Measurements from ENCODE around the gene MACROD2.

Gene MACROD2

GRCh38 chr20:15578113-15578512, 1582.8 kb downstream of the MACROD2 start:
- DNase-seq, result no peak

- DNase-seq, result no peak
Observed at GRCh38 chr20:15579688-15580087, 1584.4 kb downstream of the MACROD2 start.

- no peak for DNase-seq
Observed at GRCh38 chr20:15582146-15582760, 1586.9 kb downstream of the MACROD2 start.

- no peak for DNase-seq
Observed at GRCh38 chr20:15584507-15584906, 1589.2 kb downstream of the MACROD2 start.

- DNase-seq, result no peak
Observed at GRCh38 chr20:15593081-15593480, 1597.8 kb downstream of the MACROD2 start.

- no peak for DNase-seq
Observed at GRCh38 chr20:15594158-15594695, 1598.9 kb downstream of the MACROD2 start.

- DNase-seq, result no peak
Observed at GRCh38 chr20:15596220-15596890, 1601.0 kb downstream of the MACROD2 start.

- no peak for DNase-seq
Observed at GRCh38 chr20:15597306-15597705, 1602.0 kb downstream of the MACROD2 start.

- DNase-seq, result no peak
Observed at GRCh38 chr20:15599961-15600360, 1604.6 kb downstream of the MACROD2 start.

- no peak for DNase-seq
Observed at GRCh38 chr20:15600565-15600964, 1605.2 kb downstream of the MACROD2 start.

- no peak for DNase-seq
Observed at GRCh38 chr20:15603506-15603905, 1608.2 kb downstream of the MACROD2 start.

- no peak for DNase-seq
Observed at GRCh38 chr20:15603978-15604805, 1608.9 kb downstream of the MACROD2 start.

GRCh38 chr20:15609921-15610320, 1614.6 kb downstream of the MACROD2 start:
- DNase-seq, result no peak

- DNase-seq, result no peak
Observed at GRCh38 chr20:15610787-15611186, 1615.5 kb downstream of the MACROD2 start.

GRCh38 chr20:15611541-15611940, 1616.2 kb downstream of the MACROD2 start:
- DNase-seq, result no peak

- DNase-seq, result no peak
Observed at GRCh38 chr20:15612198-15612597, 1616.9 kb downstream of the MACROD2 start.

- DNase-seq, result no peak
Observed at GRCh38 chr20:15612769-15613168, 1617.5 kb downstream of the MACROD2 start.

GRCh38 chr20:15613530-15613929, 1618.2 kb downstream of the MACROD2 start:
- no peak for DNase-seq

GRCh38 chr20:15616626-15617025, 1621.3 kb downstream of the MACROD2 start:
- no peak for DNase-seq

GRCh38 chr20:15618110-15618509, 1622.8 kb downstream of the MACROD2 start:
- DNase-seq, result no peak

GRCh38 chr20:15618912-15619311, 1623.6 kb downstream of the MACROD2 start:
- DNase-seq, result no peak

GRCh38 chr20:15619341-15619740, 1624.0 kb downstream of the MACROD2 start:
- no peak for DNase-seq

- no peak for DNase-seq
Observed at GRCh38 chr20:15619816-15620215, 1624.5 kb downstream of the MACROD2 start.

- DNase-seq, result no peak
Observed at GRCh38 chr20:15622368-15622767, 1627.1 kb downstream of the MACROD2 start.

All from NCI-H510A (cell line).